ACC112 (cell line): ENCODE results near the gene PLCH1.

Experiments used
- H2AFZ ChIP-seq: fragments of 200-600 bp; sonication (generic); one replicate; pipeline ENCODE4 v1.6.0; 2017; ENCODE audit warnings: antibody characterized with exemption, low read length; ENCODE audit not compliant: unreplicated experiment
- H3K27ac ChIP-seq: fragments of 200-600 bp; sonication (generic); 2 replicates; pipeline ENCODE4 v1.5.1; 2014; ENCODE audit warnings: low read depth, mild to moderate bottlenecking, antibody characterized with exemption, low read length, moderate library complexity
- H3K27me3 ChIP-seq: fragments of 200-600 bp; sonication (generic); 2 replicates; pipeline ENCODE4 v1.6.1; 2014; ENCODE audit warnings: mild to moderate bottlenecking, antibody characterized with exemption, low read length, moderate library complexity, mixed read lengths; ENCODE audit not compliant: insufficient read depth
- H3K36me3 ChIP-seq: fragments of 200-600 bp; sonication (generic); 2 replicates; pipeline ENCODE4 v1.6.1; 2016; ENCODE audit warnings: mild to moderate bottlenecking, antibody characterized with exemption, low read length, moderate library complexity, mixed read lengths; ENCODE audit not compliant: insufficient read depth
- H3K4me1 ChIP-seq: fragments of 200-600 bp; sonication (generic); one replicate; pipeline ENCODE4 v1.6.1; 2016; ENCODE audit warnings: low read length, mixed read lengths; ENCODE audit not compliant: insufficient read depth, unreplicated experiment, control insufficient read depth
- H3K4me3 ChIP-seq: fragments of 200-600 bp; sonication (generic); 2 replicates; pipeline ENCODE4 v1.5.1; 2014; ENCODE audit warnings: mild to moderate bottlenecking, low read depth, low read length
- H3K79me2 ChIP-seq: fragments of 200-600 bp; sonication (generic); one replicate; pipeline ENCODE4 v1.6.0; 2016; ENCODE audit warnings: low read length; ENCODE audit not compliant: control insufficient read depth, unreplicated experiment, insufficient read depth

The PLCH1 gene

DNA sequence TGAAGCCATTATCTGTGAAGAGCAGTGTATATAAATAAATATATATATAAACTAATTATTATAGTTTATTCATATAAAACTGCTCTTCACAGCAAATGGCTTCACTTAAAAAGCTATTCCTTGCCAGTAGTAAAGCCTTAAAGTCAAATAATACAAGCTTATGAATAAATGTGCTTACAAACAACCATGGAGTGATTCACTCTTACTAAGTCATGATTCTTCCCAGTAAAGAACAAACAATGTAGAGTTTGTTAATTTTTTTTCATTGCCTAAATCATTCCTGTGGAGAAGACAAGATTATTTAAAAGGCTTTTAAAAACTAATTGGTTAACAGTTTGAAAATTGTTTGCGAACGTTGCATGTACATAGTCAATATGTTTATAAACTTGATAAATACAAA is 140.7 kb downstream of the PLCH1 start:
- Histone ChIP-seq H2AFZ (no peak overlapping the region), H3K36me3 (no peaks in the 10 kb centered on the region), H3K27ac (no peak overlapping the region), H3K4me1 (peaks cover 4% of the 10 kb centered on the region), H3K4me3 (no peak overlapping the region), H3K79me2 (no peaks in the 10 kb centered on the region), H3K27me3 (no peaks in the 10 kb centered on the region)

DNA sequence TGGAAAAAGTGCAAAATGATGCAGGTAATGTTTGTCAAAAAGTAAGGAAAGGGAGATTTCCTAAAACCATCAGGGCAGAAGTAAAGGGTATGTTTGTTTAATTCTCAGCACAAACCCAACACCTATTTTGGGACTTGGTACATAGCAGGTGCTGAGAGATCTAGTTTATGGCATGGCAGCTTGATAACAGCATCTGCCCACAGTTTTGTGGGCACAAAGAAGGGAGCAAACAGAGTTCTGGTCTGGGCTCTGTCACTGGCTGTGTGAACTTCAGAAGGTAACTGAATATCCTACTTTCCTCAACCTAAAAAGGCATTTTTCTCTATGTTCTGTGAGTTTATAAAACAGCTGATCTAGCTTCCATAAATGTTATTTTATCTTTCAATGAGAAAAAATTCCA is 141.6 kb downstream of the PLCH1 start:
- no peak overlapping the region for H2AFZ ChIP-seq
- no peak overlapping the region for H3K4me3 ChIP-seq
- H3K27ac ChIP-seq, result no peak overlapping the region
- no peaks in the 10 kb centered on the region for H3K27me3 ChIP-seq
- no peaks in the 10 kb centered on the region for H3K79me2 ChIP-seq
- peaks cover 4% of the 10 kb centered on the region for H3K4me1 ChIP-seq
- no peaks in the 10 kb centered on the region for H3K36me3 ChIP-seq

DNA sequence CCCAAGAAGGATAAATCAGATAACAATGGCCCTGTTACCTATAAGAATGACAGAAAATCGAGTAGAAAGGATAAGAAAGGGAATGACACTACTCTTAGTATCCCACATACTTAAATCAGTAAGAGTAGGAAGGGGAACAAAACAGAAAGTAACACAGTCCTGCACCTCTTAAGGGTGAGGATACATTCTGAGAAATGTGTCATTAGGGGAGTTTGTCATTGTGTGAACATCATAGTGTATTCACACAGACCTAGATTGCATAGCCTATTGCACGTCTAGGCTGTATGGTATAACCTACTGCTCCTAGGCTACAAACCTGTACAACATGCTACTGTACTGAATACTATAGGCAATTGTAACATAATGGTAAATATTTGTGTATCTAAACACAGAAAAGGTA is 142.6 kb downstream of the PLCH1 start:
- Histone ChIP-seq H3K79me2 (no peaks in the 10 kb centered on the region), H3K36me3 (no peaks in the 10 kb centered on the region)

DNA sequence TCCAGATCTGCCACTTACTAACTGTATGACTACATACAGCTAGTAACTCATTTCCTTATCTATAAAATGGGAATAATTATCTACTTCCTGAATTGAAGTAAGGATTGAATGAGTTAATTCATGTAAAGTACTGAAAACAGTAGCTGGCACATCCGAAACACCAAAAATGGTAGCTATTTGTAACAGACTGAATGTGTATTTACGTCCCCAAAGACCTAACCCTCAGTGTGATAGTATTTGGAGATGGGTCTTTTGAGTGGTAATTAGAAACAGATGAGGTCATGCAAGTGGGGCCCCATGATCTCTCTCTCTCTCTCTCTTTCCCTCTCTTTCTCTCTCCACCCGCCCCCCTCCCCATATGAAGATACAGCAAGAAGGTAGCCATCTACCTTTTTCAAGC is 146.2 kb downstream of the PLCH1 start:
- Histone ChIP-seq H3K79me2 (no peaks in the 10 kb centered on the region), H3K27ac (no peak overlapping the region), H3K36me3 (no peaks in the 10 kb centered on the region), H3K4me1 (no peaks in the 10 kb centered on the region), H3K27me3 (no peaks in the 10 kb centered on the region), H3K4me3 (no peak overlapping the region), H2AFZ (no peak overlapping the region)

More for the DNA sequence above, 142.6 kb downstream of the PLCH1 start:
- H2AFZ ChIP-seq, result no peak overlapping the region
- H3K27ac ChIP-seq, result no peak overlapping the region
- H3K4me3 ChIP-seq, result no peak overlapping the region
- H3K27me3 ChIP-seq, result no peaks in the 10 kb centered on the region
- peaks cover 4% of the 10 kb centered on the region for H3K4me1 ChIP-seq

DNA sequence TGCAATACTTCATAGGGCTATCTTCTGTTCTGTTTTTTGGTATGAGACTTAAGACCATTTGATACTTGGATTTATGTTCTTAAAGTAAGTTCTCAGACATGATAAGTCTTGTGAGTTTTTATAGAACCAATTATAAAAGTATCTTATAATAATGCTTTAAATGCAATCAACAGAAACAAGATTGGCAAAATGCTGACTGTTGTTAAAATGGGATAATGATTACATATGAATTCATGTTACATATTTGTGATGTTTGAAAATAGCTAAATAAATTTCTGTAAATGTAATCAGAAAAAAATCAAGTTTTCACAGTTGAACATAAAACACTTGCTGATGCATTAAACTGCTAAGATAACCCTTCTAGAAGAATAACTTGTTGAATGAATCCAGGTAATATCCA is 148.3 kb downstream of the PLCH1 start:
- Histone ChIP-seq H3K36me3 (no peaks in the 10 kb centered on the region), H3K27ac (no peak overlapping the region), H2AFZ (no peak overlapping the region), H3K4me1 (no peaks in the 10 kb centered on the region), H3K27me3 (no peaks in the 10 kb centered on the region), H3K79me2 (no peaks in the 10 kb centered on the region), H3K4me3 (no peak overlapping the region)

DNA sequence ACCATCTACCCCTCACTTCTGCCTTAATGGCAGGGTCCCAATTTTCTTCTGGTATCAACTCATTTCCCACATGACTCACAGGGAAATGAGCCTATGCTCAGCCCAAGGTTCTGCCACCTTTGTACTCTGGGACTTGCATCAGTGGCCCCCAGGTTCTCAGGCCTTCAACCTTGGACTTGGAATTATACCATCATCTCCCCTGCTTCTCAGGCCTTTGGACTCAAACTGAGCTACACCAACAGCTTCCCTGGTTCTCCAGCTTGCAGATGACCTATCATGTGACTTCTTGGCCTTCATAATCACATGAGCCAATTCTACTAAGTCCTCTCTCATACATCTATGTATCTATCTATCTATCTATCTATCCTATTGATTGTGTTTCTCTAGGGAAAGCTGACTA is 149.5 kb downstream of the PLCH1 start:
- Histone ChIP-seq H3K27ac (no peak overlapping the region), H3K27me3 (no peaks in the 10 kb centered on the region), H3K4me3 (no peak overlapping the region), H3K36me3 (no peaks in the 10 kb centered on the region), H3K4me1 (no peaks in the 10 kb centered on the region), H2AFZ (no peak overlapping the region), H3K79me2 (no peaks in the 10 kb centered on the region)

DNA sequence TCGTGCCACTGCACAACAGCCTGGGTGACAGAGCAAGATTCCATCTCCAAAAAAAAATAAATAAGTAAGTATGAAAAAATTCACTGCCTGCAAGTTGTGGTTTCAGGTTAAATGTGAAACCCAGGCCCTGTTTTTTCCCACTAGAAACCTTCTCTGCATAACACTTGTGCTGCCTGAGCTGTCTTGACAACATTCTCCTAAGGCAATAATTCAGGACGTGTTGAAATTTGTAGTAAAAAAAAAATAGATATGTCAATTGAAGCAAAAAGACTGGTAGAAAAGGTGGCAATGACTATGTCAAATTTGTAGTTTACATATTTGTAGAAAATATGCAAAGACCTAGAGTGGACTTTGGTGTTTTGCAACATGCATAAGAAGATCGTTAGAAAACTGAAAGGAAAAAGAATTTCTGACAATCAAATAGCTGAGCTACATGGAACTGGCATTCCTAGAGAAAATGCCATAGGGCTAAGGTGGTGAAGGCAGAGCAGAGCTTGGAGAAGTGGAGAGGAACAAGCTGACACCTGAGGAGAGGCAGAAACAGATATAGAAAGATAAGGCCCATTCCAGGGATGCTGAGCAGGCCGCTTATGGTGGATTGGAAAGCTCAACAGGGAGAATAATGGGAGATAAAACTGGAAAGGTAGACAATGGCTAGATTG is 150.2 kb downstream of the PLCH1 start:
- Histone ChIP-seq H3K27ac (no peak overlapping the region), H3K4me1 (no peaks in the 10 kb centered on the region), H3K27me3 (no peaks in the 10 kb centered on the region), H3K79me2 (no peaks in the 10 kb centered on the region), H2AFZ (no peak overlapping the region), H3K4me3 (no peak overlapping the region), H3K36me3 (no peaks in the 10 kb centered on the region)

DNA sequence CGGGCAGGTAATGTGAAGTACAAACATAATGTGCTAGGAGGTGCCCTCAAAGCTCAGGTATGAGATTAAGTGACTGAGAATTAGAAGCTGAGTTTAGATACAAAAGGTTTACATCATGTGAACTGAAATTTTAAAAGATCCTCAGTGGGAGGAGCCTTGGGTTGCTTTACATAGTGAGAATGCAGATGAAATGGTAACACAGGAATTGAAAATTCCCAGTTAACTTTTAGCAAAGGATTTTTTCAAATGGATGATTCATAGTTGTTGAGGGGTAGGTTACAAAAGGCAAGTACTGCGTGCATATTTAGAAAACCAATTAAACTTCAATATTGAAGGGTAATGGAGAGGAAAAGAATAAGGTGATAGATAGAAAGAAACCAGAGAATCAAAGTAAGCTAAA is 157.3 kb downstream of the PLCH1 start:
- Histone ChIP-seq H3K4me1 (no peaks in the 10 kb centered on the region), H3K27me3 (no peaks in the 10 kb centered on the region), H3K4me3 (no peak overlapping the region), H3K36me3 (no peaks in the 10 kb centered on the region), H2AFZ (no peak overlapping the region), H3K27ac (no peak overlapping the region), H3K79me2 (no peaks in the 10 kb centered on the region)

DNA sequence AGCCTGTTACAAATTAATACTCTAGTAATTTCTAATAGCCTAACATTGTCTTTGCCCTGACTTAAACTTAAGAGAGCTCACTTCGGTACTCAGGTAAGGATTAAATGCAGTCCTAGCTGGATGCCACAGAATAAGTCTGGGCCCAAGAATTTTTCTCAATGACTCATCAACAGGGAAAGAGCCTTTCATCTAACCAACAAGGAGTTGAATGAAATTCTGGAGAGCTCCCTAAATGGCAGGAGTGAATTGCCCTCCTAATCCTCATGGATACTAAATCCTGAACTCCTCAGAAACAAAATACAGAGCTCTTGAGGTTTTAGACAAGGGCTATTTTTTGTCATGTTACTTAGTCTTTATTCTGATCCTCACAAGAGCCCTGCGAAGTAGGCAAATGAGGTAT is 159.5 kb downstream of the PLCH1 start:
- Histone ChIP-seq H3K36me3 (no peaks in the 10 kb centered on the region), H3K79me2 (no peaks in the 10 kb centered on the region), H3K4me3 (no peak overlapping the region), H3K27me3 (no peaks in the 10 kb centered on the region), H2AFZ (no peak overlapping the region), H3K27ac (no peak overlapping the region), H3K4me1 (no peaks in the 10 kb centered on the region)

DNA sequence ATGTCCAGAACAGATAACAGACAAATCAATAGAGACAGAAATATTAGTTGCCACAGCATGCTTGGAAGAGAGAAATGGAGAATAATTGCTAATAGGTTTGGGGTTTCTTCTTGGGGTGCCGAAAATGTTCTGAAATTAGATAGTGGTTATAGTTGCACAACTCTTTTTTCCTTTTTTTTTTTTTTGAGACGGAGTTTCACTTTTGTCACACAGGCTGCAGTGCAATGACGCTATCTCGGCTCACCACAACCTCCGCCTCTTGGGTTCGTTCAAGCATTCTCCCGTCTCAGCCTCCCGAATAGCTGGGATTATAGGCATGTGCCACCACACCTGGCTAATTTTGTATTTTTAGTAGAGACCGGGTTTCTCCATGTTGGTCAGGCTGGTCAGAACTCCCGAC is 163.3 kb downstream of the PLCH1 start:
- Histone ChIP-seq H3K27me3 (no peaks in the 10 kb centered on the region), H3K36me3 (no peaks in the 10 kb centered on the region), H3K4me1 (no peaks in the 10 kb centered on the region), H3K79me2 (no peaks in the 10 kb centered on the region), H3K27ac (no peak overlapping the region), H2AFZ (no peak overlapping the region), H3K4me3 (no peak overlapping the region)

DNA sequence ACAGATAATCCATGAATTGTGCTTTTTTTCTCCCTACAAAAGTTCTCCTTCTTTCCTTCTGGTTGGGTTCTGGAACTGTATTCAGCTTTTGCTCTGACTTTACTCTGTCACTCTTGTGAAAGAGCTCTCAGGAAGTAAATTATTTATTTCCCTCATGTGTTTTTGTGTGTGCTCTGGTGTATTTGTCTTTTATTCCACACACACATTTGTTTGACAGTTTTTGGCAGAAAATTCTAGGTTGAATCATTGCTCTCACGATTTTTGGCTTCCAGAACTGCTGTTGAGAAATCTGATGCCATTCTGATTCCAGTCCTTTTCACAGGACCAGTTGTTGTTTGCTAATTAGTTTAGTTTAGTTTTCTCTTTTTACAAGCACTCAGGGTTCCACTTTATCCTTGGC is 172.8 kb downstream of the PLCH1 start:
- no peaks in the 10 kb centered on the region for H3K27me3 ChIP-seq
- no peak overlapping the region for H3K27ac ChIP-seq
- no peaks in the 10 kb centered on the region for H3K36me3 ChIP-seq
- H3K4me3 ChIP-seq, result no peak overlapping the region
- H3K4me1 ChIP-seq, result no peaks in the 10 kb centered on the region
- no peak overlapping the region for H2AFZ ChIP-seq
- no peaks in the 10 kb centered on the region for H3K79me2 ChIP-seq
